CD4-positive, alpha-beta T cell treated with Interleukin-6 at 100 ng/mL for 8 hours (primary cell): ENCODE measurements around the gene TMEM179.
"Not testable (repeated sequence)": the region's sequence is repeated elsewhere in the genome, so short reads cannot be mapped to it uniquely, and the experiment has no call there.

Experiments used
- DNase-seq: peaks from one replicate; pipeline ENCODE4 v3.0.0-alpha.2; 2020; ENCODE audit warnings: mixed read lengths, low spot score

TMEM179 gene

DNA sequence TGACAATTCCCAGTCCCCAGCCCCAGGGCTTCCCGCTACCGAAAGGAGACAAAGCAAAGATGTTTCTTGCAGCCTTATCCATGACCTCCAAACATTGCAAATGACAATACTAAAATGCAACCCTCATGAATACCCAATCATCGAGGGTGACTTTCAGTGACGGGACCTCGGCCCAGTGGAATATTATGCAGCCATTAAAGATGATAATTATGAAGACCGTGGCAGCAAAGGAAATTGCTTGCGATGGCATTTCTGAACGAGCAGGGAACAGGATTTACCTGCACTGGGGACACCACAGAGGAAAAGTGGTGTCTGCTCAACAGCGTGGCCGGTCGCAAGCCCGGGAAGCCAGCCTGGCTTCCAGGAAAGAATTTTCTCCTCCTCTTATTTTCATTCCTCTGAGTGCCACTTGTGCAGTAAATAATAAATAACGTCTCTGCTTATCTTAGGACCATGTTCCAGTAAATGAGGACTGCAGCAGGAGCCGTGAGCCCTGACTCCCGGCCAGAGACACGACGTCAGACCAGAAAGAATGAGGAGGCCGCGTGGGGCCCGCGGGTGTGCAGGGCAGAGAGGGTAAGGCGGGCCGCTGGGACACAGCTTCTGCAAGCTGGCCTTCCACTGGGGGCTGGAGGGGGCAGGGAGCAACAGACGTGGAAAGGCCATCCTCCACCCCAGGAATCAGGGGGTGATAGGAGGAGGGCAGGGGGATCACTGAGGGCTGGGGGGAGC is 18.4 kb downstream of the TMEM179 start:
- DNase-seq = no peak

DNA sequence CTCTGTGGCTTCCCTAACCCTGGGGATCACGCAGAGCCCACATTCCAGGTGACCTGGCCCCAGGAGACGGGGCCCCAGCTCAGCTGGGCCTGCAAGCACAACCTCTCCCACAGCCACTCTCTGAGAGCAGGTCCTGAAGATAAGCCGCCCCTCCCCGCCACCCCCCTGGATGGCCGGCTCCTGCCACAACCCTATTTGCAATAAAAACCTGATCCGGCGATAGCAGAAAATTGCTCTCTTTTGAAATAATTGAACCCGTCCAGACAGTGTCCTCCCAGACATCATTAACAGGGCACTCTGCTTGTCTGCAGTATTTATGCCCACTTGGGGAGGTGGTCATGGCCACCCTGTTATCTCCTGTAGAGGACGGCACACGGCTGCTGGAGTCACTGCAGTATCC is 20.0 kb downstream of the TMEM179 start:
- DNase-seq = no peak

DNA sequence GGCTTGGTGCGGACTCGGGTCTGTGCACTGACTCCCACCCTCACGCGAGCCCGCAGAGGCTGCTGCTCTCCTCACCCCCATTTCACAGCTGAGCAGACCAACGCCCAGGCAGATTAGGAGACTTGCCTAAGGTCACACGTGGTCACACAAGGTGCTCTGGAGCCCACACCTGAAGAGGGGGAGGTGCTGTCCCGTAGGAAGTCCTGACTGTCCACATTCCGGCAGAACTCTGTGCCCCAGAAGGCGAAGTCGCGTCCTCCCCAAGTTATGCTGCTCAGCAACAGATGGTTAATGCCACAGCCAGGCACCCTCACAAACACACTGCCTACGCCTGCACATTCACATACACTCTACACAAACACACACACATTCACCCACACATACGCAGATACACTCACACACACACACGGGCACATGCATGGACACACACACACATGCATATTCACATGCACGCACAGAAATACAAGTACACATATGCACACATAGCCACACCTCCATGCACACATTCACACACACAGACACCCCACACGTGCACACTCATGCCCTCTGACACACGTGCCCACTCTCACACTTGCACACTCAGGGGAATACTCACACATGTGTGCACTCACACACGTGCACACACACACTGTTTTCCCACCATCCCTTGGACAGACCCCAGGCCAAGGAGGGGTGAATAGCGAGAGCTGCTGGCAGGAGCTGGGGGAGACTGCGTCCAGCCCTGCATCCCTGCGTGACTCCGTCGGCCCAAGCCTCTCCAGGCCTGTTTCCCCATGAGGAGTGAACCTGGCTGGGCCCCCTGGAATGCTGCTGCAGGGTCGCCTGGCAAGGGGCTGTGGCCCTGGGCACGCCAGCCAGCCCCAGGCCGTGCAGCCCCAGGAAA is 20.9 kb downstream of the TMEM179 start:
- DNase-seq = no peak

DNA sequence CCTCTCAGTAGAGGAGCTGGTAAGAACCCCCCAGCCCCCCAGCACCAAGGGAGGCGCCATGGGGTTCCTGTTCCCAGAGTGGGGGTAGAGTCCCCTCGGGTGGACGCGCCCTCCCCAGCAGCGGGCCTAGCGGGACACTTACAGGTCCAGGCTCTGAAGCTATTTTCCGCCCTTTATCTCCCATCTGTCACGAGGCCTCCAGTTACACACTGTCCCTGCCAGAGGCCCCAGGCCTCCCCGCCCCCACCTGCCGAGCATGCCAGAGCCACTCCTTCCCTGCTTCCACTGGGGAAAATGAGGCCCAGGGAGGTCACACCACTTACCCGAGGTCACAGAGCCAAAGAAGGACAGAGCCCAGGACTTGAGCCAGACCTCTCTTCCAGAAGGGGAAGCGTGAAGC is 21.9 kb downstream of the TMEM179 start:
- no peak for DNase-seq

DNA sequence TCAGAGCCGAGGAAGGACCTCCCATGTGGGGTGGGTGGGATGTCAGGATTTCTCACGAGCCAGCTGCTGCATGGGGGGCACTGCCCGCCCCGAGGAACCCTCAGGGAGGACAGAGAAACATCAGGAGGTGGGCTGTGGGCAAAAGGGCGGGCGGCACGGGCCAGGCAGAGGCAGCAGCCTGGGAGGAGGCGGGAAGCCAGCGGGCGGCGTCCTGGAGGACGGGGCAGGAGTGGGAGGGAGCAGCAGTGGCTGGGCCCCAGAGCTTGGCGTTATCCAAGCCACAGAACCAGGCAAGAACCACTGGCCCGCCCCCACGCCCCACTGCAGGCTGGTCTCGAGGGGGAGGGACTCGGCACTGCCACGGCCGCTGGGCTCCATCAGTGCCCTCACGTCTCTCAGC is 22.6 kb downstream of the TMEM179 start:
- no peak for DNase-seq

DNA sequence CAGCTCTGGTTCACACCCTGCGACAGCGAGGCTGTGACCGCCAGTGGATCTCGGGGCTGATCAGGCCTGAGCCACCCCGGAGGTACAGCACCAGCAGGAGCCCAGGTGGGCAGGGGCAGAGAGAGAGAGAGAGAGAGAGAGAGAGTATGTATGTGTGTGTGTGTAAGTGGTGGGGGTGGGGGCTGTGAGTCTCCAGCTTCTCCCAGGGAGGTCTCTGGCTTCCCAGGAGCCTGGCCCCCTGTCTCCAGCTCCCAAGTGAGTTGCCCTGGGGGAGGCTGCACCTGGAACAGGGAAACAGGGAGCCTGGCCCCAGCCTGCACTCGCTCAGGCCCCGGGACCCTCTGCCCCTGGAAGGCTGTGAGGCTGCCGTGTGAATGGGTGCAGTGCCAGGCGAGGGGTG is 23.1 kb downstream of the TMEM179 start:
- DNase-seq = no peak

DNA sequence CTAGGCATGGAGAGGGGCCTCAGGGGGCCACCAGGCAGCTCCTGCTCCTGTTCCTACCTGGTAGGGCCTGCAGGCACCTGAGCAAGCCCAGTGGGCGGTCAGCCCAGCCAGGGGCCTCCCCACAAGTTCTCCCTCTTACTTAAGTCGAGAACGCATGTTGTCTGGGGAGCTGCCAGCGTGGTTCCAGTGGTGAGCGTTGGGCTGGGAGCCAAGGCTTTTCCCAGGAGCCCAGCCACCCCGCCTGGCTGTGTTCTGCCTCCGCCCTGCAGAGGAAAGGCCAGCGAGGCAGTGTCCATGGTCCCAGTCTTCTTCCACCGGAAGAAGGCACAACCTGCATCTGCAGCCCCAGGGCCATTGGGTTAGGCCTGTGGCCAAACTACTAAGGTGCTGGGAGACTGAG is 23.6 kb downstream of the TMEM179 start:
- DNase-seq = no peak

DNA sequence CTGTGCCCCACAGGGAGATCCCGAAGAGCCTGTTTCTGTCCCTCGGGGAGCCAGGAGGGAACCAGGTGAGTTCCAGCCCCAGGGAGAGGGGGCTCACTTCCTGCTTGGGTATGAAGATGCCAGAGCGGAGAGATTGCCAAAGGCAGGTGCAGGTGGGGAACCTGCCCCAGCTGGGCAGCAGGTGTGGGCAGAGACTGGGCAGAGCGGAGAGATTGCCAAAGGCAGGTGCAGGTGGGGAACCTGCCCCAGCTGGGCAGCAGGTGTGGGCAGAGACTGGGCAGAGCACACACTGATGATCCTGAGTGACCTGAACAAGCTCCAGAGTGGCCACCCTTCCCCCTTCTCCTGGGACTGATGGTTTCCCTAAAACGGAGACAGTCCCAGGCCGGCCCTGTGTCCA is 24.6 kb downstream of the TMEM179 start:
- DNase-seq = not testable (repeated sequence)

DNA sequence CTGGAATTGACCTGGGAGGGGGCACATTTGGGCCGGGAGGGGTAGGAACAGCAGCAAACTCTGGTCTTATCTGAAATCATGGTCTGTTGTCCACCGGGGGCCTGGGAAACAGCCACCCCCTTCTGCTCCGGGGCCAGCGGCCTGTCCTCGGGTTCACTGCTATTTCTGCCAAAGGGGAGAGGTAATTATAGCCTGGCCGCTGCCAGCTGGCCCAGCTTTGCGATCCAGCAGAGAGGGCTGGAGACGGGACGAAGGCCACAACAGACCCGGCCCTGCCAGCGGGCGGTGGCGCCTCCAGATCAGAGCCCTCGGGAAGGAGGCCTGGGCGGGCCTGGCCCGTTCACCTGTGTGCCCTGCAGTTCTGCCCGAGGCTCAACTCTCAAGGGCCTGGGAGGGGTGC is 25.1 kb downstream of the TMEM179 start, which contains the start of gene C14orf180:
C14orf180 (plus strand) TSS at position 258 of the 400 bp plus-strand sequence. CDS start 6,667 bp downstream, outside the sequence.
- no peak for DNase-seq

DNA sequence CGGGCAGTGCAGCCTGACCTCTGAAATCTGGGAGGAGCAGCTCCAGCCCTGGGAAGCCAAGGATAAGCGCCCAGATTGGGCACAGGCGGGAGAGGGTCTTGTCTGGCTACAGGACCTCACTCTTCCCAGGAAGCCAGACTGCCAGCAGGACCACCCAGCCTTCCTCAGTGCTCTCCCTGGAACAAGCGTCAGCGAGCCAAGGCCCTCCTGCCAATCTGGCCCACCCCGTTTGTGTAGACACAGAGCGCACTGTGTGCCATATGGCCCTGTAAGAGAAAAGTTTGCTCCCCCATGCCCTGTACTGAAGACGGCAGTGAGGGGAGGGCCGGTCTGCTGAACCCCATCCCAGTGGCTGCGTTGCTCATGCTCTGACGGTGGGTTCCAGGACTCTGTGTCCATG is 26.3 kb downstream of the TMEM179 start:
- no peak for DNase-seq

DNA sequence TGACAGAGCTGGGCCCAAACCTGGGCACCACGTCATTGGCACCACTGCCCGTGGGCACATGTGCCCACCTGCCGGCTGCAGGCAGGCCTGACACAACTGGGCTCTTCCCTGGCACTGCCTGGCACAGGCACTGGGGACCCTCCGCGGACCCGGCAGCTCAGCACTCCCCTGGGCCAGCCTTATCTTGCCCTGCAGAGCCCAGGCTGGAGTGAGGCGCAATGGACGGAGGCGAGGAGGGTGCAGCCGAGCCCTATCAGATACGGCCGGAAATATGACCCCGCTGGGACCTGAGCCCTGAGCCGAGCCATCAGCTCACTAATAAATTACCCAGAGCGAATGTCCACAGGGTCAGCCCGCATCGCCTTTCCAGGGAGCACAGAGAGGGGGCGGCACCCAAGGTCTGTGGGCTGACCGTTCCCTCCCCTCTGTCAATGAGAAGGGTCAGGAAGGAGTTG is 26.7 kb downstream of the TMEM179 start:
- no peak for DNase-seq

DNA sequence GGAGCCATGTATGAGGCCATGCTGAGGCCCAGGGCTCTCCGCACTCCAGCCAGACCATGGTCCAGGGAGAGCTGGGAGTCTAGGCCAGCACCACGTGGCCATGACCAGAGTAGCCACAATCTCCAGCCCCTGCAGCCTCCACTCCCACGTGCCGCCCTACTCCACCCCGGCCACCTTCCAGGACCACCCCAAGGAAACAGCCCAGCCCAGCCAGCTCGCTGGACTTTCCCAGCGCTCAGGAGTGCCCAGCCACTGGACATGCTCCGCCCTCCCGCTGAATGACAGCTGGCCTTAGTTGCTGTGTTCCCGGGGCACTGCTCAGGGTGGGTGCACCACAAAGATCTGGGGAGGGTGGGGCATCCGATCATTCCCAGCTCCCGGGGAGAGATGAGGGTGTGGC is 27.1 kb downstream of the TMEM179 start:
- no peak for DNase-seq

DNA sequence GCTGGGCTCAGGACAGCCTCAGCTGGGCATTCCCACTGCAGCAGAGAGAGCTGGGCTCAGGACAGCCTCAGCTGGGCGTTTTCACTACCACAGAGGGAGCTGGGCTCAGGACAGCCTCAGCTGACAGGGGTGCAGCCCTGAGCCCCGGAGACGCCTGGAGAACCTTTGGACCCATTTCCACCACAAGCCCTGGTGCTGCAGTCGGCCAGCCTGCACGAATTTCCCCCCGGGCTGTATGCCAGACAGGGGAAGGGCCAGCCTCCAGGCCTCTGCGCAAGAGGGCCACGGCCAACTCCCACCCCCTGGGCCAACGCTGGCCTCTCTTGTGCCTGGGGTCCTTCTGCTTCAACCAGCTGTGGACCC is 27.6 kb downstream of the TMEM179 start:
- no peak for DNase-seq

DNA sequence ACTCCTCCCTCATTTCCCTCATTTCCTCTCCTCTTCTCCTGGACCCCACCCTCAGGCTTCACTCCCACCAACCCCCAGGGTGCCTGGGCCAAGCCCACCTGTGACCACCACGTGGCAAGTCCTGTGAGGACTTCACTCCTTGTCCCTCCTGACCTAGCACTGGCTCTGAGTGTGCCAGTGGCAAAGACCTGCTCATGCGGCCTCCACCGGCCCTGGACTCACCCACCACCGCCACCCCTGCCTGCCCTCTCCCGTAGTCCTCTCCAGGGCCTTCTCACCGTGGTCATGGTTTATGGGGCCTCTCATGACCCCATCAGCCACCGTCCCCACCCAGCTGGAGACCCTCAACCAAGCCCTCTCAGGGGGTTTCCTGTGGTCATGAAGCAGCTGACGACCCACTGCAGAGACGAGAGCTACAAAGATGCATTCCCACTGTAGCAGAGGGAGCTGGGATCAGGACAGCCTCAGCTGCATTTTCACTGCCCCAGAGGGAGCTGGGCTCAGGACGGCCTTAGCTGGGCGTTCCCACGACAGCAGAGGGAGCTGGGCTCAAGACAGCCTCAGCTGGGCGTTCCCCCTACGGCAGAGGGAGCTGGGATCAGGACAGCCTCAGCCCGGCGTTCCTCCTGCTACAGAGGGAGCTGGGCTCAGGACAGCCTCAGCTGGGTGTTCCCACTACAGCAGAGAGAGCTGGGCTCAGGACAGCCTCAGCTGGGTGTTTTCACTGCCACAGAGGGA is 28.2 kb downstream of the TMEM179 start:
- no peak for DNase-seq

DNA sequence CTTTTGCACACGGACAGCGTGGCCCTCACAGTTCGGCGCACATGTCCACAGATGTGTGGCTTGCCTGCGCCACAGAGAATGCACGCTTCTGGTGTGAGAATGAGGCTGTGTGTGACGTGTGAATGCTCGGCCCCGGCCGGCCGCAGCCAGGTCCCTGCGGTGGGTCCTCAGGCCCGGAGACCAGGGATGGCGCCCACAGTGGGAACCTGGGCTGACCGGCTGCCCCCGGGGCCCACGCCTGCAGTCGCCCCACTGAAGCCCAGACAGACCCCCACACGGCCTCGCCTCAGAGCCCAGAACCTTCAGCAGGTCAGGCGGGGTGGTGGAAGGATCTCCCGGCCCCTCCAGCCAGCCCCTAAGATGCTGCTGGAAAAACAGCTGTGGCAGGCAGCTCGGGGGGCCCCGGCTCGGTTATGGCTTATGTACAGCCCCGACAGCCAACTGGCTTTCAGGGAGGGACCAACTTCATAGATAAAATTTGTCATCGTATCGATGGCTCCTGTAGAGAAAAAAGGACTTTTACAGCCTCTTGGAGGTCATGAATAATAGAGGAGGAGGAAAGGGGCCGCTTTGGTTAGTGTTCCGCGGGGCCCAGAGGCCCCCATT is 29.5 kb downstream of the TMEM179 start:
- DNase-seq = no peak

DNA sequence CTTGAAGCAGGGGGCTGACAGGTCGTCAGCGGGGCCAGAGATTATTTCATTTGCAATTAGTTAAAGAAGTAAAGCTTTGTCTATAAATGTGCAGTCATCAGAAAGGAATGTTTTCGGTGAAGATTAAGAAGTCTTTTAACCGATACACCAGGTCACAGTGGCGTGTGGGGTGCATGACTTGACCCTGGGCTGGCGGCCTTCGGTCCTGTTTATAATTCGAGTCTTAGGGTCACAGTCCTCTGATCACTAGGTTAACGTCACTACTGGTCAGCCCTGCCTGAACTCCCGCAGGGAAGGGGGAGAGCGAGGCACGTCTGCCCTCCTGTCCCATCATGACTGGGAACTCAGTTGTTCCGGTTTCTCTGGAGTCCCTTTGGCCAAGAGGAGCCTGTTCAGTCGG is 30.0 kb downstream of the TMEM179 start:
- DNase-seq = no peak

DNA sequence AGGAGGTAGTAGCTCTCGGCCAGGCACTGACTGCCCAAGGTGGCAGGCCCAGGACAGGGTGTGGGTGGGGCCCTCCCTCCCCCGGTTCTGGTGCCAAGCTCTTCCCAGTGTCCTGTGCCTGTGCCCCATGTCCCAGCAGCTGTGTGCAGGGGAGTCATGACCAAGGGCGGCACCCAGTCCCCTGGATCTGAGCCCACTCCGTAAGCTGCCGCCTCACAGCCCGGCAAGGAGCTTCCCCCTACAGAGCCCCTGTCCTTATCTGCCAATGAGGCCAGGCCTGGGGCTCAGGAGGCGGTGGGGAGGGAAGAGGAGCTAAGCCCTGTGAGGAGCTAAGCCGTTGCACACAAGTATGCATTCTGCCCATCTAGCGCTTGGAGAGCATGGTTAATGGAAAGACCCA is 30.6 kb downstream of the TMEM179 start:
- no peak for DNase-seq

DNA sequence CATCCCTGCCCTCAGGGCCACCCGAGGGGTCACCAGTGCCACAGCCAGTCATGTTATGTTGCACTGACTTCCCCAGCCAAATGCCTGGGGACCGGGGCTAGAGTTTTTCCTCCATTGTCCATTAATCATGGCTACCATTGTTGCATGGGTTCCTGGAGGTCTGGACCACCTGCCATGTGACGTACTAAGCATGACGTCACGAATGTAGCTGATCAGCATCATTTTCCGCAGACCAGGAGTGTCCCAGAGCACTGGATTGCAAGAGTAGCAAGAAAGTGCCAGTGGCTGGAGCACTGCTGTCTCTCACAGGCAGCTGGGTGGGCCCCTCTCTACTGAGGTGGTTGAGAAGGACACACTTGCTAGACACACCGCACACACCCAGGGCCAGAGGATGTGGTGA is 31.9 kb downstream of the TMEM179 start:
- no peak for DNase-seq

DNA sequence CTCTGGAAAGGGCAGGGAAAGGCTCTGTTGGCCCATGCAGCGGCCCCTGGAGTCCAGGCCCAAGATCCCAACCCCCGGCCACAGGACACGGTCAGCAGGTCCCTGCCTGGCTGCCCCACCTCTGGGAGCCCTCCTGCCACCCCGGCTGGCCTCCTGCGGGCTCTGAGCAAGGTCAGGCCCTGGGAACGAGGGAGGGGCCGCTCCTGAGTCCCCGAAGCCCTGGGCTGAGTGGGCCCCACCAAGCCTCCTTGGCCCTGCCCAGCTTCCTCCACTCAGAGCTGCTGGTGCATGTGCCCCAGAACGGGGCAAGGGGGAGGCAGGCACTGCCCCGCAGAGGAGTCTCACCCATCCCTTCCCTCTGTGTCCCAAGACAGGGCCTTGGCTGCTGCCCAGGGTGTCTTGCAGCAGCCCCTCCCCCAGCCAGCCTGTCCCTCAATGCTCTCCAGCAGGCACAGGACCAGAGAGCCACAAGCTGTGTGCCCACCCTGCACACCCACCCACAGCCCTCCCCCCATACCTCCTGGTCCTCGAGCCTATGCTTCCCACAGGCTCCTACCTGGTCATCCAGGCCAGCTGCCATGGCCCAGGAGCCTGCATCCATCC is 32.4 kb downstream of the TMEM179 start:
- DNase-seq = no peak

DNA sequence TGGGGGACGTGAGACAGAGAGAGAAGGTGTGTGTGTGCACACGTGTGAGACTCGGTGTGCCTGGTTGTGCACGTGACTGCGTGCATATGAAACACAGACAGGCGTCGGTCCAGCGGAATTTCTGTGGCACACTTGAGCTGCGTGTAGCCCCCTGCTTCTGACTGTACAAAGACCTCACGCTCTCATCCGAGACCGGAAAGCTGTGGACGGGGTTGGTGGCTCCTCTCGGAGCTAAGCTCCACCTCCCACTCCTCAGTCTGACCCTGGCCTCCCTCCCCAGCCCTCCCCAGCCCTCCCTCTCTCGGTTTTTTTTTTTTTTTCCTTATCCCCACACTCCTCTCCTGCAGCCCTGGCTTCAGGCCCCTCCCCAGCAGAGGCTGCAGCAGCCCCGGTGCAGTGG is 33.3 kb downstream of the TMEM179 start:
- no peak for DNase-seq

DNA sequence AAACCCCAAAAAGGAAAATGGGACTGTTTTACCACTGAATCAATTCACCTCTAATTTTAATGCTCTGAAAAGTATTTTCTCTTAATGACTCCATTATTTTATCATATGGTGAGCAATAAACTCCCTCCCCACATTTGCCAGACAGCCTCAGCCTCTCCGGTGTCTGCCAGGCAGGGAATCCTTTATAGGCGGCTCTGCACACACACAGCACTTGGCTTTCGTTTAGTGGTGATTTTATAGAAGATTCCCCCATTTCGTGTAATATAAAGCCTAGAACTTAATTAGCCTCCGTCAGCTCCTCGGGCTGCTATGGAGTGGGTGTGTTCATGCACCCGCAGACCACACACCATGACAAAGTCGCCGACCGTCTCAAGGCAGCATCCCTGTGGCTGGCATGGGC is 35.1 kb downstream of the TMEM179 start:
- no peak for DNase-seq

DNA sequence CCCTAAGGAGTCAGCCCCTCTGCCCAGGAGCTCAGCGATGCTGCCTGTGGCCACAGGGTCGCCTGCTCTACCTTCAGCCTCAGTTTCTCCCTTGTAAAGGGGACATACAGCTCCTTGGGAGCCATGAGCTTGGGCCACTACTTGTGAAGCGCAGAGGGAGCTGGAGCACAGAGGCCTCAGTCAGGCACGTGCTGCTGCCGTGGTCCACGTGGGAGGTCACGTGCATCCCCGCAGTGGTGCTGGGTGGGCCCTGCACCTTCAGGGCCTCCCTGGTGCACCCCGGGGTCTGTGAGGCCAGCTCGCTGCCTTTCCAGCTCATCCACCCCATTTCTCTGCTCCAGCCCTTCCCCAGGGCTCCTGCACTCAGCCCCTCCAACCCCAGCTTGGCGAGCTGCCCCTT is 36.0 kb downstream of the TMEM179 start:
- DNase-seq = no peak
